WTC11 (cell line): ENCODE results near the gene ZFYVE26. TPM values are rescaled to one million over a fixed set of nuclear protein-coding genes. Genes with fewer than 3 reads are reported as not detected.
A peak's percentile ranks its signal among the peaks of the same experiment; 100 is the strongest.

Experiments used
- ATF1 ChIP-seq: sonication (generic); formaldehyde crosslinking; IDR thresholded peaks from 2 replicates; pipeline ENCODE4 v1.8.1; 2023; ENCODE audit warnings: mild to moderate bottlenecking, moderate library complexity, missing genetic modification reagents
- ATF2 ChIP-seq: sonication (generic); formaldehyde crosslinking; IDR thresholded peaks from 2 replicates; pipeline ENCODE4 v1.8.1; 2022; ENCODE audit warnings: low read depth, missing genetic modification reagents, borderline replicate concordance
- ATF6 ChIP-seq: sonication (generic); formaldehyde crosslinking; IDR thresholded peaks from 2 replicates; pipeline ENCODE4 v1.8.1; 2023; ENCODE audit warnings: mild to moderate bottlenecking, missing genetic modification reagents
- EMX1 ChIP-seq: fragments of 250-450 bp; sonication (Bioruptor Pico); IDR thresholded peaks from 2 replicates; pipeline ENCODE4 v1.8.0; 2021; ENCODE audit warnings: mild to moderate bottlenecking
- FOXJ3 ChIP-seq: sonication (generic); formaldehyde crosslinking; IDR thresholded peaks from 2 replicates; pipeline ENCODE4 v1.9.0; 2021; ENCODE audit warnings: missing genetic modification reagents, mild to moderate bottlenecking, borderline replicate concordance
- FOXP1 ChIP-seq: sonication (generic); formaldehyde crosslinking; IDR thresholded peaks from 2 replicates; pipeline ENCODE4 v1.8.0; 2022; ENCODE audit warnings: missing genetic modification reagents, mild to moderate bottlenecking, moderate library complexity, borderline replicate concordance
- HMGA2 ChIP-seq: fragments of 250-450 bp; sonication (Bioruptor Pico); IDR thresholded peaks from 2 replicates; pipeline ENCODE4 v1.4.0; 2021; ENCODE audit warnings: mild to moderate bottlenecking, moderate library complexity
- RELA ChIP-seq: sonication (generic); formaldehyde crosslinking; IDR thresholded peaks from 2 replicates; pipeline ENCODE4 v1.8.1; 2022; ENCODE audit warnings: missing genetic modification reagents, mild to moderate bottlenecking, borderline replicate concordance
- RORB ChIP-seq: fragments of 250-450 bp; sonication (Bioruptor Pico); IDR thresholded peaks from 2 replicates; pipeline ENCODE4 v1.9.0; 2021; ENCODE audit warnings: mild to moderate bottlenecking
- ZBTB21 ChIP-seq: sonication (generic); formaldehyde crosslinking; IDR thresholded peaks from 2 replicates; pipeline ENCODE4 v1.8.1; 2023; ENCODE audit warnings: mild to moderate bottlenecking, missing genetic modification reagents, borderline replicate concordance
- ZNF219 ChIP-seq: sonication (generic); formaldehyde crosslinking; IDR thresholded peaks from 2 replicates; pipeline ENCODE4 v1.8.0; 2023; ENCODE audit warnings: missing genetic modification reagents, mild to moderate bottlenecking, borderline replicate concordance
- ZNF671 ChIP-seq: fragments of 250-450 bp; sonication (Bioruptor Pico); IDR thresholded peaks from 2 replicates; pipeline ENCODE4 v1.8.0; 2021; ENCODE audit warnings: mild to moderate bottlenecking
- total RNA-seq: library from RNA; stranded (reverse); gene quantifications from 3 replicates; pipeline ENCODE4 v1.2.3, GENCODE V29; 2021
- TF ChIP-seq, protein P1 (sequence below): fragments of 250-450 bp; sonication (Bioruptor Pico); IDR thresholded peaks from 2 replicates; pipeline ENCODE4 v1.9.0; 2021; ENCODE audit warnings: mild to moderate bottlenecking
- TF ChIP-seq, protein P2 (sequence below): sonication (generic); formaldehyde crosslinking; IDR thresholded peaks from 2 replicates; pipeline ENCODE4 v1.8.1; 2023; ENCODE audit warnings: mild to moderate bottlenecking, missing genetic modification reagents, moderate library complexity
- TF ChIP-seq, protein P3 (sequence below): sonication (generic); formaldehyde crosslinking; conservative IDR thresholded peaks from 2 replicates; pipeline ENCODE4 v1.8.1; 2023; ENCODE audit warnings: mild to moderate bottlenecking, low read depth, missing genetic modification reagents, moderate library complexity
- TF ChIP-seq, protein P4 (sequence below): sonication (generic); formaldehyde crosslinking; IDR thresholded peaks from 2 replicates; pipeline ENCODE4 v1.8.1; 2023; ENCODE audit warnings: mild to moderate bottlenecking, missing genetic modification reagents, moderate library complexity
- TF ChIP-seq, protein P5 (sequence below): sonication (generic); formaldehyde crosslinking; IDR thresholded peaks from 2 replicates; pipeline ENCODE4 v1.8.0; 2023; ENCODE audit warnings: missing genetic modification reagents, mild to moderate bottlenecking, borderline replicate concordance
- TF ChIP-seq, protein P6 (sequence below): fragments of 250-450 bp; sonication (Bioruptor Pico); IDR thresholded peaks from 2 replicates; pipeline ENCODE4 v2.1.2; 2022; ENCODE audit warnings: mild to moderate bottlenecking, moderate library complexity
- TF ChIP-seq, protein P7 (sequence below): sonication (generic); formaldehyde crosslinking; IDR thresholded peaks from 2 replicates; pipeline ENCODE4 v1.8.1; 2023; ENCODE audit warnings: mild to moderate bottlenecking, moderate library complexity, missing genetic modification reagents

ZFYVE26 gene
- total RNA-seq, 1 experiment from 2014 or later: 25.8 TPM

- TF ChIP-seq ZBTB21 (CRISPR knock-in tag) (no peak), ZNF671 (no peak), ATF2 (CRISPR knock-in tag) (no peak), RORB (CRISPR knock-in tag) (no peak), ATF1 (CRISPR knock-in tag) (no peak), FOXJ3 (CRISPR knock-in tag) (no peak), EMX1 (no peak), HMGA2 (CRISPR knock-in tag) (no peak), FOXP1 (CRISPR knock-in tag) (no peak), RELA (no peak), ATF6 (no peak), ZNF219 (no peak)
- TF ChIP-seq, protein P1, sequence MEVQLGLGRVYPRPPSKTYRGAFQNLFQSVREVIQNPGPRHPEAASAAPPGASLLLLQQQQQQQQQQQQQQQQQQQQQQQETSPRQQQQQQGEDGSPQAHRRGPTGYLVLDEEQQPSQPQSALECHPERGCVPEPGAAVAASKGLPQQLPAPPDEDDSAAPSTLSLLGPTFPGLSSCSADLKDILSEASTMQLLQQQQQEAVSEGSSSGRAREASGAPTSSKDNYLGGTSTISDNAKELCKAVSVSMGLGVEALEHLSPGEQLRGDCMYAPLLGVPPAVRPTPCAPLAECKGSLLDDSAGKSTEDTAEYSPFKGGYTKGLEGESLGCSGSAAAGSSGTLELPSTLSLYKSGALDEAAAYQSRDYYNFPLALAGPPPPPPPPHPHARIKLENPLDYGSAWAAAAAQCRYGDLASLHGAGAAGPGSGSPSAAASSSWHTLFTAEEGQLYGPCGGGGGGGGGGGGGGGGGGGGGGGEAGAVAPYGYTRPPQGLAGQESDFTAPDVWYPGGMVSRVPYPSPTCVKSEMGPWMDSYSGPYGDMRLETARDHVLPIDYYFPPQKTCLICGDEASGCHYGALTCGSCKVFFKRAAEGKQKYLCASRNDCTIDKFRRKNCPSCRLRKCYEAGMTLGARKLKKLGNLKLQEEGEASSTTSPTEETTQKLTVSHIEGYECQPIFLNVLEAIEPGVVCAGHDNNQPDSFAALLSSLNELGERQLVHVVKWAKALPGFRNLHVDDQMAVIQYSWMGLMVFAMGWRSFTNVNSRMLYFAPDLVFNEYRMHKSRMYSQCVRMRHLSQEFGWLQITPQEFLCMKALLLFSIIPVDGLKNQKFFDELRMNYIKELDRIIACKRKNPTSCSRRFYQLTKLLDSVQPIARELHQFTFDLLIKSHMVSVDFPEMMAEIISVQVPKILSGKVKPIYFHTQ: no peak
- TF ChIP-seq, protein P2, sequence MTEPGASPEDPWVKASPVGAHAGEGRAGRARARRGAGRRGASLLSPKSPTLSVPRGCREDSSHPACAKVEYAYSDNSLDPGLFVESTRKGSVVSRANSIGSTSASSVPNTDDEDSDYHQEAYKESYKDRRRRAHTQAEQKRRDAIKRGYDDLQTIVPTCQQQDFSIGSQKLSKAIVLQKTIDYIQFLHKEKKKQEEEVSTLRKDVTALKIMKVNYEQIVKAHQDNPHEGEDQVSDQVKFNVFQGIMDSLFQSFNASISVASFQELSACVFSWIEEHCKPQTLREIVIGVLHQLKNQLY: no peak
- TF ChIP-seq, protein P3, sequence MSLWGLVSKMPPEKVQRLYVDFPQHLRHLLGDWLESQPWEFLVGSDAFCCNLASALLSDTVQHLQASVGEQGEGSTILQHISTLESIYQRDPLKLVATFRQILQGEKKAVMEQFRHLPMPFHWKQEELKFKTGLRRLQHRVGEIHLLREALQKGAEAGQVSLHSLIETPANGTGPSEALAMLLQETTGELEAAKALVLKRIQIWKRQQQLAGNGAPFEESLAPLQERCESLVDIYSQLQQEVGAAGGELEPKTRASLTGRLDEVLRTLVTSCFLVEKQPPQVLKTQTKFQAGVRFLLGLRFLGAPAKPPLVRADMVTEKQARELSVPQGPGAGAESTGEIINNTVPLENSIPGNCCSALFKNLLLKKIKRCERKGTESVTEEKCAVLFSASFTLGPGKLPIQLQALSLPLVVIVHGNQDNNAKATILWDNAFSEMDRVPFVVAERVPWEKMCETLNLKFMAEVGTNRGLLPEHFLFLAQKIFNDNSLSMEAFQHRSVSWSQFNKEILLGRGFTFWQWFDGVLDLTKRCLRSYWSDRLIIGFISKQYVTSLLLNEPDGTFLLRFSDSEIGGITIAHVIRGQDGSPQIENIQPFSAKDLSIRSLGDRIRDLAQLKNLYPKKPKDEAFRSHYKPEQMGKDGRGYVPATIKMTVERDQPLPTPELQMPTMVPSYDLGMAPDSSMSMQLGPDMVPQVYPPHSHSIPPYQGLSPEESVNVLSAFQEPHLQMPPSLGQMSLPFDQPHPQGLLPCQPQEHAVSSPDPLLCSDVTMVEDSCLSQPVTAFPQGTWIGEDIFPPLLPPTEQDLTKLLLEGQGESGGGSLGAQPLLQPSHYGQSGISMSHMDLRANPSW: no peak
- TF ChIP-seq, protein P4, sequence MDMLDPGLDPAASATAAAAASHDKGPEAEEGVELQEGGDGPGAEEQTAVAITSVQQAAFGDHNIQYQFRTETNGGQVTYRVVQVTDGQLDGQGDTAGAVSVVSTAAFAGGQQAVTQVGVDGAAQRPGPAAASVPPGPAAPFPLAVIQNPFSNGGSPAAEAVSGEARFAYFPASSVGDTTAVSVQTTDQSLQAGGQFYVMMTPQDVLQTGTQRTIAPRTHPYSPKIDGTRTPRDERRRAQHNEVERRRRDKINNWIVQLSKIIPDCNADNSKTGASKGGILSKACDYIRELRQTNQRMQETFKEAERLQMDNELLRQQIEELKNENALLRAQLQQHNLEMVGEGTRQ (CRISPR knock-in tag): peak; percentile 99
- TF ChIP-seq, protein P5, sequence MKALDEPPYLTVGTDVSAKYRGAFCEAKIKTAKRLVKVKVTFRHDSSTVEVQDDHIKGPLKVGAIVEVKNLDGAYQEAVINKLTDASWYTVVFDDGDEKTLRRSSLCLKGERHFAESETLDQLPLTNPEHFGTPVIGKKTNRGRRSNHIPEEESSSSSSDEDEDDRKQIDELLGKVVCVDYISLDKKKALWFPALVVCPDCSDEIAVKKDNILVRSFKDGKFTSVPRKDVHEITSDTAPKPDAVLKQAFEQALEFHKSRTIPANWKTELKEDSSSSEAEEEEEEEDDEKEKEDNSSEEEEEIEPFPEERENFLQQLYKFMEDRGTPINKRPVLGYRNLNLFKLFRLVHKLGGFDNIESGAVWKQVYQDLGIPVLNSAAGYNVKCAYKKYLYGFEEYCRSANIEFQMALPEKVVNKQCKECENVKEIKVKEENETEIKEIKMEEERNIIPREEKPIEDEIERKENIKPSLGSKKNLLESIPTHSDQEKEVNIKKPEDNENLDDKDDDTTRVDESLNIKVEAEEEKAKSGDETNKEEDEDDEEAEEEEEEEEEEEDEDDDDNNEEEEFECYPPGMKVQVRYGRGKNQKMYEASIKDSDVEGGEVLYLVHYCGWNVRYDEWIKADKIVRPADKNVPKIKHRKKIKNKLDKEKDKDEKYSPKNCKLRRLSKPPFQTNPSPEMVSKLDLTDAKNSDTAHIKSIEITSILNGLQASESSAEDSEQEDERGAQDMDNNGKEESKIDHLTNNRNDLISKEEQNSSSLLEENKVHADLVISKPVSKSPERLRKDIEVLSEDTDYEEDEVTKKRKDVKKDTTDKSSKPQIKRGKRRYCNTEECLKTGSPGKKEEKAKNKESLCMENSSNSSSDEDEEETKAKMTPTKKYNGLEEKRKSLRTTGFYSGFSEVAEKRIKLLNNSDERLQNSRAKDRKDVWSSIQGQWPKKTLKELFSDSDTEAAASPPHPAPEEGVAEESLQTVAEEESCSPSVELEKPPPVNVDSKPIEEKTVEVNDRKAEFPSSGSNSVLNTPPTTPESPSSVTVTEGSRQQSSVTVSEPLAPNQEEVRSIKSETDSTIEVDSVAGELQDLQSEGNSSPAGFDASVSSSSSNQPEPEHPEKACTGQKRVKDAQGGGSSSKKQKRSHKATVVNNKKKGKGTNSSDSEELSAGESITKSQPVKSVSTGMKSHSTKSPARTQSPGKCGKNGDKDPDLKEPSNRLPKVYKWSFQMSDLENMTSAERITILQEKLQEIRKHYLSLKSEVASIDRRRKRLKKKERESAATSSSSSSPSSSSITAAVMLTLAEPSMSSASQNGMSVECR: no peak; the same call in 1 of the 2 replicates
- TF ChIP-seq, protein P6, sequence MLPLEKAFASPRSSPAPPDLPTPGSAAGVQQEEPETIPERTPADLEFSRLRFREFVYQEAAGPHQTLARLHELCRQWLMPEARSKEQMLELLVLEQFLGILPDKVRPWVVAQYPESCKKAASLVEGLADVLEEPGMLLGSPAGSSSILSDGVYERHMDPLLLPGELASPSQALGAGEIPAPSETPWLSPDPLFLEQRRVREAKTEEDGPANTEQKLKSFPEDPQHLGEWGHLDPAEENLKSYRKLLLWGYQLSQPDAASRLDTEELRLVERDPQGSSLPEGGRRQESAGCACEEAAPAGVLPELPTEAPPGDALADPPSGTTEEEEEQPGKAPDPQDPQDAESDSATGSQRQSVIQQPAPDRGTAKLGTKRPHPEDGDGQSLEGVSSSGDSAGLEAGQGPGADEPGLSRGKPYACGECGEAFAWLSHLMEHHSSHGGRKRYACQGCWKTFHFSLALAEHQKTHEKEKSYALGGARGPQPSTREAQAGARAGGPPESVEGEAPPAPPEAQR (CRISPR knock-in tag): no peak
- TF ChIP-seq, protein P7, sequence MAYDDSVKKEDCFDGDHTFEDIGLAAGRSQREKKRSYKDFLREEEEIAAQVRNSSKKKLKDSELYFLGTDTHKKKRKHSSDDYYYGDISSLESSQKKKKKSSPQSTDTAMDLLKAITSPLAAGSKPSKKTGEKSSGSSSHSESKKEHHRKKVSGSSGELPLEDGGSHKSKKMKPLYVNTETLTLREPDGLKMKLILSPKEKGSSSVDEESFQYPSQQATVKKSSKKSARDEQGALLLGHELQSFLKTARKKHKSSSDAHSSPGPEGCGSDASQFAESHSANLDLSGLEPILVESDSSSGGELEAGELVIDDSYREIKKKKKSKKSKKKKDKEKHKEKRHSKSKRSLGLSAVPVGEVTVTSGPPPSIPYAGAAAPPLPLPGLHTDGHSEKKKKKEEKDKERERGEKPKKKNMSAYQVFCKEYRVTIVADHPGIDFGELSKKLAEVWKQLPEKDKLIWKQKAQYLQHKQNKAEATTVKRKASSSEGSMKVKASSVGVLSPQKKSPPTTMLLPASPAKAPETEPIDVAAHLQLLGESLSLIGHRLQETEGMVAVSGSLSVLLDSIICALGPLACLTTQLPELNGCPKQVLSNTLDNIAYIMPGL (CRISPR knock-in tag): no peak
Observed at GRCh38 chr14:67816326-67817002, at the start of gene ZFYVE26 (continued).
